Prostate gland (tissue), 2 donors: ENCODE measurements around the gene DCLRE1A. TPM values are rescaled to one million over a fixed set of nuclear protein-coding genes. Genes with fewer than 3 reads are reported as not detected.

Source experiments
- DNase-seq: peaks from one replicate; pipeline ENCODE4 v3.0.0-alpha.2; 2019; ENCODE audit warnings: low spot score
- H3K27ac ChIP-seq, 2 donors: fragments of 200-600 bp; sonication (generic); 2 replicates each; pipeline ENCODE4 v1.5.1; 2017 to 2019
- H3K27me3 ChIP-seq: fragments of 200-600 bp; sonication (generic); replicated peaks from 2 replicates; pipeline ENCODE4 v1.5.1; 2019; ENCODE audit not compliant: insufficient read depth
- H3K36me3 ChIP-seq, 2 donors: fragments of 200-600 bp; sonication (generic); 1 replicate in 1 of 2; 2 replicates in 1 of 2; pipeline versions ENCODE4 v1.5.1 to v1.8.1; 2017 to 2019
- H3K4me1 ChIP-seq: fragments of 200-600 bp; sonication (generic); replicated peaks from 2 replicates; pipeline ENCODE4 v1.5.1; 2019
- H3K4me3 ChIP-seq, 2 donors: fragments of 200-600 bp; sonication (generic); 2 replicates each; pipeline ENCODE4 v1.5.1; 2017 to 2019
- H3K9me3 ChIP-seq: fragments of 200-600 bp; sonication (generic); 2 replicates; pipeline ENCODE4 v1.5.1; 2017
- POLR2A ChIP-seq: fragments of 450-650 bp; IDR thresholded peaks from one replicate; pipeline ENCODE4 v1.6.1; 2016; ENCODE audit warnings: antibody characterized with exemption, mild to moderate bottlenecking
- POLR2AphosphoS5 ChIP-seq: sonication (generic); formaldehyde crosslinking; IDR thresholded peaks from one replicate; pipeline ENCODE4 v1.6.1; 2017; ENCODE audit warnings: antibody characterized with exemption
- WGBS: methylation state at CpG from one replicate; pipeline ENCODE4 v1.1.5; 2018; 5-methylcytosine and 5-hydroxymethylcytosine counted together
- intact Hi-C: fragments of 100-400 bp; cut with DNase I; formaldehyde crosslinking; loops from one replicate; pipeline ENCODE4 v1.14.2; 2022
- total RNA-seq, 2 donors: library from RNA; depleted of rRNA; stranded (reverse); fragments of >200 nt; gene quantifications; one replicate each; pipeline ENCODE4 v1.1.0, GENCODE V29; 2016
- TF ChIP-seq, protein P1 (sequence below), 4 experiments: fragments of 200-600 bp in 2 of 4; fragments of 450-650 bp in 2 of 4; sonication (generic) in 2 of 4; IDR thresholded peaks; 1 replicate in 3 of 4; 2 replicates in 1 of 4; pipeline ENCODE4 v1.5.1; 2016 to 2019; ENCODE audit warnings: antibody characterized with exemption in 4 of 4, mild to moderate bottlenecking in 2 of 4, moderate library complexity in 2 of 4

Gene DCLRE1A
- total RNA-seq, 2 donors from 2014 or later: 6.2 to 9.7 TPM

DNA sequence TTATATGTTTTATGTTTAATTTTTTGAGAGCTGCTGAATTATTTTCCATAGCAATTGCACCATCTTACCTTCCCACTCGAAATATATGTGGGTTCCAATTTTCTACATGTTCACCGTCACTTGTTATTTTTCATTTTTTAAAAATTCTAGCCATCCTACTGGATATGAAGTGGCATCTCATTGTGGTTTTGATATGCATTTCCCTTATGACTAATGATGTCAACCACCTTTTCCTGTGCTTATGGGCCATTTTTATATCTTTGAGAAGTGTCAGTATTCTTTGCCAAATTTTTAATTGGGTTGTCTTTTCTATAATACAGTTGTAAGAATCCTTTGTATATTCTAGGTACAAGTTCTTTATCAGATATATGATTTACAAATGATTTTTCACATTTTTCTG, 28.4 kb upstream of the DCLRE1A start:
- intact Hi-C loops: no loop called here
- TF ChIP-seq, protein P1, sequence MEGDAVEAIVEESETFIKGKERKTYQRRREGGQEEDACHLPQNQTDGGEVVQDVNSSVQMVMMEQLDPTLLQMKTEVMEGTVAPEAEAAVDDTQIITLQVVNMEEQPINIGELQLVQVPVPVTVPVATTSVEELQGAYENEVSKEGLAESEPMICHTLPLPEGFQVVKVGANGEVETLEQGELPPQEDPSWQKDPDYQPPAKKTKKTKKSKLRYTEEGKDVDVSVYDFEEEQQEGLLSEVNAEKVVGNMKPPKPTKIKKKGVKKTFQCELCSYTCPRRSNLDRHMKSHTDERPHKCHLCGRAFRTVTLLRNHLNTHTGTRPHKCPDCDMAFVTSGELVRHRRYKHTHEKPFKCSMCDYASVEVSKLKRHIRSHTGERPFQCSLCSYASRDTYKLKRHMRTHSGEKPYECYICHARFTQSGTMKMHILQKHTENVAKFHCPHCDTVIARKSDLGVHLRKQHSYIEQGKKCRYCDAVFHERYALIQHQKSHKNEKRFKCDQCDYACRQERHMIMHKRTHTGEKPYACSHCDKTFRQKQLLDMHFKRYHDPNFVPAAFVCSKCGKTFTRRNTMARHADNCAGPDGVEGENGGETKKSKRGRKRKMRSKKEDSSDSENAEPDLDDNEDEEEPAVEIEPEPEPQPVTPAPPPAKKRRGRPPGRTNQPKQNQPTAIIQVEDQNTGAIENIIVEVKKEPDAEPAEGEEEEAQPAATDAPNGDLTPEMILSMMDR (IDR thresholded peaks at IDR 0.05): no peak
- TF ChIP-seq POLR2A (no peak), POLR2AphosphoS5 (no peak)
- no peaks in the 10 kb centered on the region for H3K9me3 ChIP-seq
- no peaks in the 10 kb centered on the region for H3K36me3 ChIP-seq
- H3K27ac ChIP-seq: no peak overlapping the region
- no peaks in the 10 kb centered on the region for H3K4me1 ChIP-seq
- DNase-seq: no peak
- 96% methylated on average over 2 of the region's 2 CpGs for WGBS
- no peaks in the 10 kb centered on the region for H3K27me3 ChIP-seq
- H3K4me3 ChIP-seq: no peak overlapping the region

GRCh38 chr10:113880236-113880635, 26.4 kb upstream of the DCLRE1A start:
- Histone ChIP-seq H3K36me3 (no peaks in the 10 kb centered on the region), H3K4me3 (no peak overlapping the region), H3K9me3 (no peaks in the 10 kb centered on the region), H3K27ac (no peak overlapping the region), H3K4me1 (no peaks in the 10 kb centered on the region), H3K27me3 (no peaks in the 10 kb centered on the region)
- intact Hi-C loops: no loop called here
- WGBS: 89% methylated on average over 1 of the region's 1 CpG
- no peak for DNase-seq
- TF ChIP-seq, protein P1 (IDR thresholded peaks at IDR 0.05): no peak
- no peak for TF ChIP-seq POLR2A

GRCh38 chr10:113879691-113880090, 25.8 kb upstream of the DCLRE1A start:
- no peak overlapping the region for H3K27ac ChIP-seq
- no peak for DNase-seq
- 75% methylated on average over 2 of the region's 2 CpGs for WGBS
- H3K9me3 ChIP-seq: no peaks in the 10 kb centered on the region
- no peaks in the 10 kb centered on the region for H3K36me3 ChIP-seq
- intact Hi-C loops: no loop called here
- H3K27me3 ChIP-seq: no peaks in the 10 kb centered on the region
- H3K4me3 ChIP-seq: no peak overlapping the region
- TF ChIP-seq POLR2A: no peak
- TF ChIP-seq, protein P1 (IDR thresholded peaks at IDR 0.05): no peak
- TF ChIP-seq POLR2AphosphoS5: no peak
- no peaks in the 10 kb centered on the region for H3K4me1 ChIP-seq

GRCh38 chr10:113876461-113876860, 22.6 kb upstream of the DCLRE1A start:
- no peak overlapping the region for H3K4me3 ChIP-seq
- DNase-seq: no peak
- intact Hi-C loops: no loop called here
- TF ChIP-seq, protein P1 (IDR thresholded peaks at IDR 0.05): no peak
- TF ChIP-seq POLR2AphosphoS5 (no peak), POLR2A (no peak)
- H3K27ac ChIP-seq: no peak overlapping the region
- H3K4me1 ChIP-seq: no peaks in the 10 kb centered on the region
- no peaks in the 10 kb centered on the region for H3K9me3 ChIP-seq
- H3K27me3 ChIP-seq: no peaks in the 10 kb centered on the region
- H3K36me3 ChIP-seq: no peaks in the 10 kb centered on the region
- 69% methylated on average over 3 of the region's 3 CpGs for WGBS

- WGBS: 100% methylated on average over 1 of the region's 1 CpG
- H3K36me3 ChIP-seq: no peaks in the 10 kb centered on the region
- no peaks in the 10 kb centered on the region for H3K27me3 ChIP-seq
- no peak for DNase-seq
- no peaks in the 10 kb centered on the region for H3K4me1 ChIP-seq
- TF ChIP-seq POLR2A (no peak), POLR2AphosphoS5 (no peak)
- TF ChIP-seq, protein P1 (IDR thresholded peaks at IDR 0.05): no peak
- H3K4me3 ChIP-seq: no peak overlapping the region
- H3K9me3 ChIP-seq: no peaks in the 10 kb centered on the region
- no peak overlapping the region for H3K27ac ChIP-seq
- intact Hi-C loops: no loop called here
These were observed 21.3 kb upstream of the DCLRE1A start for GRCh38 chr10:113875212-113875611.
